HG03175 (cell line): ENCODE measurements around the gene RCBTB2.
"Not testable (repeated sequence)": the region's sequence is repeated elsewhere in the genome, so short reads cannot be mapped to it uniquely, and the experiment has no call there.

Experiments used
- ATAC-seq: cut with Tn5 transposase; IDR thresholded peaks from one replicate; pipeline ENCODE4 v1.9.1; 2021; ENCODE audit warnings: mild to moderate bottlenecking, moderate library complexity; ENCODE audit not compliant: unreplicated experiment

Gene RCBTB2

GRCh38 chr13:48532506-48533499 is at the start of gene RCBTB2:
TSS of gene RCBTB2 (minus strand) at chr13:48533080. CDS start at chr13:48521939, 11,141 bp downstream.
- peak; percentile 84 for ATAC-seq

GRCh38 chr13:48582084-48582483 is 49.2 kb upstream of the RCBTB2 start:
- ATAC-seq, result no peak

- ATAC-seq, result no peak
These were observed 48.0 kb upstream of the RCBTB2 start for GRCh38 chr13:48580896-48581295.

- no peak for ATAC-seq
These were observed 47.4 kb upstream of the RCBTB2 start for GRCh38 chr13:48580185-48580803.

- ATAC-seq, result not testable (repeated sequence)
These were observed 47.0 kb upstream of the RCBTB2 start for GRCh38 chr13:48579919-48580180.

GRCh38 chr13:48579165-48579918 is 46.5 kb upstream of the RCBTB2 start:
- peak; percentile 84 for ATAC-seq

GRCh38 chr13:48578516-48579164 is 45.8 kb upstream of the RCBTB2 start:
- peak; percentile 48 for ATAC-seq

- ATAC-seq, result no peak
These were observed 43.6 kb upstream of the RCBTB2 start for GRCh38 chr13:48576448-48577010.

GRCh38 chr13:48575031-48575430 is 42.2 kb upstream of the RCBTB2 start:
- no peak for ATAC-seq

GRCh38 chr13:48574041-48574796 is 41.3 kb upstream of the RCBTB2 start:
- no peak for ATAC-seq

GRCh38 chr13:48573213-48574007 is 40.5 kb upstream of the RCBTB2 start:
- ATAC-seq, result no peak

GRCh38 chr13:48571126-48571913 is 38.4 kb upstream of the RCBTB2 start:
- ATAC-seq, result no peak

GRCh38 chr13:48570216-48570828 is 37.4 kb upstream of the RCBTB2 start:
- ATAC-seq, result no peak

- no peak for ATAC-seq
These were observed 36.3 kb upstream of the RCBTB2 start for GRCh38 chr13:48569104-48569666.

- ATAC-seq, result no peak
These were observed 35.7 kb upstream of the RCBTB2 start for GRCh38 chr13:48568370-48569103.

GRCh38 chr13:48567515-48568369 is 34.9 kb upstream of the RCBTB2 start:
- ATAC-seq, result no peak
